ENCODE measurements around the gene MTMR2.
"Not testable (repeated sequence)": the region's sequence is repeated elsewhere in the genome, so short reads cannot be mapped to it uniquely, and the experiment has no call there.

Gene MTMR2

GRCh38 chr11:95821640-95822039 lies 102.3 kb downstream of the MTMR2 start:
- no peak for TF ChIP-seq CTCF (IDR thresholded peaks at IDR 0.05; ENCODE audit: control extremely low read depth, extremely low read depth, low read depth, missing control alignments)
- no peak for DNase-seq (ENCODE audit: extremely low spot score)
- CTCF ChIA-PET, result interaction anchor here (0.6 to 1.0 kb wide), 2 partner anchors 14 to 15 kb away, joined by 3 read pairs; no protein-coding TSS in a partner anchor
- POLR2A ChIA-PET, result no interaction called here

- POLR2A ChIA-PET, result no interaction called here
- no peak for TF ChIP-seq CTCF (IDR thresholded peaks at IDR 0.05; ENCODE audit: control extremely low read depth, extremely low read depth, low read depth, missing control alignments)
- CTCF ChIA-PET, result no interaction called here
- no peak for DNase-seq (ENCODE audit: extremely low spot score)
Measured at GRCh38 chr11:95816037-95816436, 107.9 kb downstream of the MTMR2 start.

- DNase-seq (ENCODE audit: extremely low spot score); POLR2A ChIA-PET; CTCF ChIA-PET: not testable (repeated sequence)
Measured at GRCh38 chr11:95811052-95811451, 112.9 kb downstream of the MTMR2 start.

GRCh38 chr11:95806464-95806863 lies 117.4 kb downstream of the MTMR2 start:
- POLR2A ChIA-PET; DNase-seq (ENCODE audit: extremely low spot score): not testable (repeated sequence)
- CTCF ChIA-PET, result interaction anchor here (0.9 to 2.1 kb wide), 5 partner anchors 11 to 29 kb away, joined by 3 to 5 read pairs (median 3); no protein-coding TSS in a partner anchor

- ChIA-PET CTCF (interaction anchor here (1.4 to 2.1 kb wide), 3 partner anchors 10 to 30 kb away, joined by 3 to 5 read pairs (median 5); no protein-coding TSS in a partner anchor), POLR2A (no interaction called here)
- TF ChIP-seq CTCF (IDR thresholded peaks at IDR 0.05; ENCODE audit: control extremely low read depth, extremely low read depth, low read depth, missing control alignments), result no peak
- DNase-seq (ENCODE audit: extremely low spot score), result no peak
Measured at GRCh38 chr11:95805869-95806268, 118.0 kb downstream of the MTMR2 start.

GRCh38 chr11:95803973-95804372 lies 119.9 kb downstream of the MTMR2 start:
- no peak for DNase-seq (ENCODE audit: extremely low spot score)
- ChIA-PET POLR2A (no interaction called here), CTCF (interaction anchor here (1.0 kb wide), 1 partner anchor 32 kb away, joined by 3 read pairs; no protein-coding TSS in a partner anchor)
- TF ChIP-seq CTCF (IDR thresholded peaks at IDR 0.05; ENCODE audit: control extremely low read depth, extremely low read depth, low read depth, missing control alignments), result no peak

GRCh38 chr11:95802806-95803205 lies 121.1 kb downstream of the MTMR2 start:
- CTCF ChIA-PET, result no interaction called here
- no peak for TF ChIP-seq CTCF (IDR thresholded peaks at IDR 0.05; ENCODE audit: control extremely low read depth, extremely low read depth, low read depth, missing control alignments)
- DNase-seq (ENCODE audit: extremely low spot score), result no peak
- POLR2A ChIA-PET, result no interaction called here

GRCh38 chr11:95800438-95800837 lies 123.5 kb downstream of the MTMR2 start:
- no peak for DNase-seq (ENCODE audit: extremely low spot score)
- ChIA-PET POLR2A (no interaction called here), CTCF (interaction anchor here (1.3 to 1.4 kb wide), 2 partner anchors 9 to 35 kb away, joined by 6 read pairs; no protein-coding TSS in a partner anchor)
- no peak for TF ChIP-seq CTCF (IDR thresholded peaks at IDR 0.05; ENCODE audit: control extremely low read depth, extremely low read depth, low read depth, missing control alignments)

Measured in GM10248 (cell line).